GM21737 (cell line): ENCODE data around the gene RIPPLY2.

Experiments used
- ATAC-seq: cut with Tn5 transposase; IDR thresholded peaks from one replicate; pipeline ENCODE4 v1.9.1; 2021; ENCODE audit warnings: mild to moderate bottlenecking, moderate library complexity; ENCODE audit not compliant: unreplicated experiment

Gene RIPPLY2

DNA sequence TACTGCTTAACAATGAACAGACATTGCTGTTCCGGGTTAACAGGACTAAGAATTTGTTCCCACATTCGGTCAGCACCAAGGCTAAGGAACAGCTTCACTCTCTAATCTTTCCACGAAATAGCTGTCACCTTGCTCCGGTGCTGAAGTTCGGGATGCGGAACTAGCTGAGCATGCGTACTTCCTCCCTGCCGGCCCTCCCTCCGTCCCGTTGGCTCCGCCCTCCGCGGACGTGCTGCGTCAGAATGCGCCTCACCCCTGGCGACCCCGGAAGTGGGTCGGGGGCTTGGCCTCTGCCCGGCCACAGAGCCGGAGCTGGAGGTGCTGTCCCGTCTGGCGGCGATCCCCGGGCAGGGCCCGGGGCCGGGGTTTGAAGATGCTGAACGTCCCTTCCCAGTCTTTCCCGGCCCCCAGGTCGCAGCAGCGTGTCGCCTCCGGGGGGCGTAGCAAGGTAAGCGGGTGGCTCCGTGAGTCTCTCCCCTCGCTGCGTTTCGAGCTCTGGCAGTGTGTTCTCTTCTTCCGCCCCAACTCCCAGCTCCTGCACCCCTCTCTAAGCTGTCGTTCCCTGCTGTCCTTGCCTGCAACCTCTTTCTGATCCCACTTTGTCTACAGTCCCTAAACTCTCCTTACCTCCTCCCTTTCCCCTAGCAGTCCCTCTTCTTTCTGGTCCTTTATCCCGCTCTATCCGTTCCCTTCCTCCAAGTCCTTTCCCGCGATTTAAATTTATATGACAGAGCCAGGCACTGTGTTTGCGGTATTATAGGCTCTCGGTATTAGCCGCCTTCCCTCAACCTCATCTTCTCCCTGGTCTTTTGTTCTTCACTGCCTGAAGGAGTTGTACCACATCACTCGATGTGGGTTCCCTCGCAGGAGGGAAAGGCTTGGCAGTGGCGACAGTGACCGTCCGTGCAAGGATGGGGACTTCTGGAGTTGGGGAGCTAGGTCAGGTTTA is 6.5 kb downstream of the RIPPLY2 start, which contains the start of gene CYB5R4:
Gene CYB5R4, plus strand, starts transcription at position 280 of the 949 bp plus-strand sequence. Its CDS starts 94 bp downstream, at position 374.
- ATAC-seq = peak; percentile 99

DNA sequence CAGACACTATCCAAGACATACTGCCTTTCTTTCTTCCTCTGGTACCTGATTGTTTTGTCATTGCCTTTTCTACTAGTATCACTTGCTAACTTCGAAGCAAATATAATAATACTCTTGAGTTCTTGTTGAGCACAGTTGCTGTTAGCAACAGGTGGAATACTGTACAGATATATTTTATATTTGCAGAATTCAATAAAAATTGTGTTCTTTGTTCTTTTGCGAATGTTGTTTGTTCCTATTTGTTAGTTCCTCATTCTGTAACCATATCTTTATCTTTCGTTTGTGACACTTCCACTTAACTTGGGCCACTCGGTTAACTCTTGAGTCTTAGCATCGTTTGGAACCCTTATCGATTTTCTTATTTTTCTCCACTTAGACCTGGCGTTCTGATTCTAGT is 7.2 kb downstream of the RIPPLY2 start:
- ATAC-seq = no peak

DNA sequence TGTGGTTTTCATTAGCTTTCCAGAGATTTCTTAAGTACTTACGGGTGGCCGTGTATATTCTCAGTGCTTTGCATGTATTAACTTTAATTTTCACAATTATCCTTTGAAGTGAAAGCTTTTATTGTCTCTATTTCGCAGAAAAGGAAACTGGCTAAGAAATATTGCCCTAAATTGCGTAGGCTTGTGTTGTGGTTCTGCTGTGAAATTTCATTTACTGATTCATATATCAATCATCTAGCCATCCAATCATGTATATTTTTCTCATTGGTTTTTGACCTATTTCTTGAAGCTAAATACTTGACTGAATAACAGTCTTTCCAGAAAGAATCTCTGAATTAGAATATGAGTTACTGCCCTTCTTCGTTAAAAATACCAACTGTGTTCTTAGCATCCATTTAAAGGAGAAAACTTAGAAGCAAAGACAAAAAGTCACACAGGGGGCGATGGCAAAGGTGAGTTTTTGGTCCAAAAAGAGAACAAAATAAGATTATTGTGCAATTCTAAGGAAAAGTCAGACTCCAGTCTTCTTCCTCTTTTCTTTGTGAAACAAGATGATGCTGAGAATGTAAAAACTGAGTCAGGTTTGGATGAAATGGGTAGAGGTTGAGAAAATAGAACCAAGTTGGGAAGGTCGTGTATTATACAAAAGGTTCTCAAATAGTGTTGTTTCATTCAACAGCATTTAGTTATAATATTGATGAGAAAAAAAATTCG is 7.8 kb downstream of the RIPPLY2 start:
- ATAC-seq = no peak

DNA sequence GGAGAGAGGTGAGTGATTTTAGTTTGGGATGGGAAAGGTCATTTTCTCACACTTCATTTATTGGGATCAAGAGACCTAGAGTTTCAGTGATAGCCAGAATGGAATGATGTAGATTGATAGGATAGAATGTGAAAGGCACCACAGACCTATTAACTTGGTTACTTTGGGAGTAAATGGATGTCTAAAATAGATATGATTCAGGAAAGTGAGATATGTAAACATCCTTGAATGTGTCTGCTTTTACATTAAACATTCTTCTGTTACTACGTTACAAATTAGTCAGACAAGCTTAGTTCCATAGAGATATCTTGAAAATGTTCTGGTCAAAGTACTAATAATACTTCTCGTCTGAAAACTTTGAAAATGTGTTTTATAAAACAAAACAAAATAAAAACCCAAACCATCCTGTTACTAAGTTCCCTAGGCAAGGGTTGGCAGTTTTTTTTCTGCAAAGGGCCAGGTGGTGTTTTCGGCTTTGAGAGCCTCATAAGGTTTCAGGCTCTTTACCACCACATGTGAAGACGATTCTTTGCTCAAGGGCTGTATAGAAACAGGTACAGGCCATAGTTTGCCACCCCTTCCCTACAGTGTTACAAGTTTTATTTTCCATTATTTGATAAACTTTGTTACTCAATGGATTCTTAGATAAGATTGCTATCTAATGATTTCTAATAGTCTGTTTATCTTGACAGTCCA is 9.8 kb downstream of the RIPPLY2 start:
- no peak for ATAC-seq

DNA sequence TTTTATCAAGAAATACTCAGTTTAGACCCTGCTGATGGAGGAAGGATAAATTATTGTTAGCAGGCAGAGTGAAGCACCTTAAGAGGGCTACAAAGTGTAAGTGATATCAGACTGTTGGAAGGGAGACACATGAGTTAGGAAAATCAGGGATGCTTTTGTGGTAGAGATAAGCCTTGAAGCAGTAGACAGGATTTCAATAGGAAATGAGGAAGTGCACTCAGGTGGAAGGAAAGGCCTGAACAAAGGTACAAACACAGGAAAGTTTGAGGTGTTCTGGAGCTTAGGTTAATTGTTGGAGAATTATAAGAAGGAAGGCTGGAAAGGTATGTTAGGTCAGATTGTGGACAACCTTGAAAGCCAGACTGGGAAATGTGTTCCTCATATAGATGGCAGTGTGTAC is 13.9 kb downstream of the RIPPLY2 start:
- ATAC-seq = no peak

DNA sequence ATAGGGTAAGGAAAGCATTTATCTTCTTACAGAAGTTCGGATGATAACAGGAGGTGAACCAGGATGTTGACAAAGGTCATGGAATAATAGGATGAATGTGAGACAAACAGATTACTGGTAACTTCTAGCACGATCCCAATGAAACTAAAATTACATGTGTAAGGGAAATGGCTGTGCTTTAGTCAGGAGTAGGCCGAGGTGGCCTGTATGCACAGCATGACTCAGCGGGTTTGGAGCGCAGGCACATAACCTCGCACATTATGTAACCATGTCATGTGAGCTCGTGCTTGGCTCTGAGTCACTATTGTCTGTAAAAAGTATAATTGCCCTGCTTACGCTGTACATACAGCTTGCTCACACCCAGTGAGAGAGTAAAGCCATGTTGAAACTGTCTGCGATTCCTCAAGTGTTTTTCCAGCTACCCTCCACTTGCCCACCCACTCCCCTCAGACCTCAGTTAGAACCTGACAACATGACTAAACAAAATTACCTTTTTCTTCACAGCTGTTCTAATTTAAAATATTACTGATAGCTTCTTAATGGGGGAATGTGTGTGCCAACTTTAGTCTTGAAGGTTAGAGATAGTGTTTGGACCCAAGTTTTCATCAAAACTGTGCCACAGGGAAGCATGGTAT is 14.5 kb downstream of the RIPPLY2 start:
- ATAC-seq = no peak

DNA sequence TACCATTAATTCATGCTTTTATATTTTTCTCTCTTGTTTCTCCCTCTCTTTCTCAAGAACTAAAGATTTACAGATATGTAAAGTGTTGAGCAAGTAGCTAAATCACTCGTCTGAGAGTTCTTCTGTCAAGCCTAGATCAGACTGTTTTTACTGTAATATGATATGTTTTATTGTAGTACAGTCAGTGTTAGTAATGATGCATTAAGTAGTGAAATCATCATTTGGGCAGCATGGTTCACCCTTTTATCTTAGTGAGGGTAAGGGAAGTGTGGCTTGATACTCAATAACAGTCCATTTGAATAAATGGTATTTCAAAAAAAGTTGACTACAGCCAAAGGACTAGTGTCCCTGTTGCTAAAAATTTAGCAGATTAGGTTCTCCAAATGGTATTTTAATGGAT is 15.5 kb downstream of the RIPPLY2 start:
- ATAC-seq = no peak

DNA sequence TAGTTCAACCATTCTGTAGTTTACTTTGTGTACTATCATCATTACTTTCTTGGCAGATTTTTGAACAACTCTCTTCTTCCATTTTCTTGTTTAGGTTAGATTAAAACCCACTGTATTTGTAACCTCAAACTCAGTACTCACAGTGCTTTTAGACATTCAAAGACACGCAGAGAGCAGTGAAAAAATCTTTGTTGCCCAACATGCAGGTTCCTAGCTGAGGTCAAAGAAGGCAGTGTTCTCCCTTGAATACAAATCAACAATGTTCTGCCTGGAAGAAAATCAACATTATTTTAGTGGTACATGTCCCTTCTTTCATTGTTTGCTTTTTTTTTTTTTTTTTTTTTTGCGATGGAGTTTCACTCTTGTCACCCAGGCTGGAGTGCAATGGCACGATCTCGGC is 17.5 kb downstream of the RIPPLY2 start:
- ATAC-seq = no peak

DNA sequence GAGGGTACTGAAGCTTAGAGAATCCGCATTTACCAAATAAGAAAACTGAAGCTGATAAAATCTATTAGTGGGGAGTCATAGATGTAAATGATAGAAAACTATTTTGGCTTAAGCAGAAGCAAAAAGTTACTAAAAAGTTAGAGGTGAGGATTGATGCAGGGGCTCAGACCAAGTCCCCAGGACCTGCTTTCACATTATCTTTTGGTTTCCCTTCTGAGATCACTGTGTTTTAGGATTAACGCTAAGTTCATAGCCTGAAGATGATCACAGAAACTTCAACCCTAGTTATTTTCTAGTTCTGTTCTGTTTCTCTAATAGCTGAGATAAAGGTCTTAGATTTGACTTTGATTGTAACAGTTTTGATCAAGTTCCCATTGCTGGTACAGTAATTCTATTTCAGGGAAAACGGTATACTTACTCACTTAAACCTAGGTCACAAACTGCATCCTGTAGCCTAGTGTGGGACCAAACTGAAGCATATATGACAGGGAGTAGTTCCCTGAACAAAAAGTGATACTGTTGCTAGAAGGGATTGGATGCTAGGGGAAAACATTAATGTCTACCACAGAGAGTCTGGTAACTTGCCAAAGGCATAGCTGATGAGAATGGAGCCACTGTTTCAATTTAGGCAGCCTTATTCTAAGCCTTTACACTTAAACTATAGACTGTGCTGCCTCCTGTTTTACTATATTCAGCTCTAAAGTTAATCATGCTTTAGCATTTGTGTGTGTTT is 19.4 kb downstream of the RIPPLY2 start:
- ATAC-seq = no peak

DNA sequence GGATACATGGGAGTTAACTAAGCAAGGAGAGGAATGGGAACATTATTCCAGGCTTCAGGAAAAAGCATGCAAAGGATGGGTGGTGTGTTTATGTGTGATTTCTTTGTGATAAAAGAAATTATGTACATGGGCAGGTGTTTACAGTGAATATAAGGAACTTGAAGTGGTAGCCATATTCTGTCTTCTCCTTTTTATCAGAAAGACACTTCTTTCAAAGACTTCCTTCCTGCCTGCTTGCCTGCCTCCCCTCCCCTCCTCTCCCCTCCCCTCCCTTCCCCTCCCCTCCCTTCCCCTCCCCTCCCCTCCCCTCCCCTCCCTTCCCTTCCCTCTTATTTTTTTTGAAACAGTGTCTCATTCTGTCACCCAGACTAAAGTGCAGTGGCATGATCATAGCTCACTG is 20.7 kb downstream of the RIPPLY2 start:
- ATAC-seq = no peak

DNA sequence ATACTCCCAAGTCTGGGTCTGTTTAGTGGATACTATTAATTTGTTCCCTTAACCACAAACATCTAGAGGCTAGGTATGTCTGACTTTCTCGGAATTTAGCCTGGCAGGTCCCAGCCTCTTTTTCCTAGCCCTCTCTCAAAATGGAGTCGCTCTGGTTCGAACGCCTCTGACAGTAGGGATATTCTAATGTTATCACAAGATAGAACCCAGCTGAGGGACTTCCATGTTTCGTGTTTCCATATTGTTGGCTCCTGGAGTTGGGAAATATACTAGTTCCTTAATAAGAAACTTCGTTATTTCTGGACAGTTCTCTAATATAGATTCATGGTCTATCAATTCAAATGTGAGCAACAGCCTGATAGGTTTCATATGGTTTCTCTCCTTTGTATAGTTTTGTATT is 22.7 kb downstream of the RIPPLY2 start:
- no peak for ATAC-seq

DNA sequence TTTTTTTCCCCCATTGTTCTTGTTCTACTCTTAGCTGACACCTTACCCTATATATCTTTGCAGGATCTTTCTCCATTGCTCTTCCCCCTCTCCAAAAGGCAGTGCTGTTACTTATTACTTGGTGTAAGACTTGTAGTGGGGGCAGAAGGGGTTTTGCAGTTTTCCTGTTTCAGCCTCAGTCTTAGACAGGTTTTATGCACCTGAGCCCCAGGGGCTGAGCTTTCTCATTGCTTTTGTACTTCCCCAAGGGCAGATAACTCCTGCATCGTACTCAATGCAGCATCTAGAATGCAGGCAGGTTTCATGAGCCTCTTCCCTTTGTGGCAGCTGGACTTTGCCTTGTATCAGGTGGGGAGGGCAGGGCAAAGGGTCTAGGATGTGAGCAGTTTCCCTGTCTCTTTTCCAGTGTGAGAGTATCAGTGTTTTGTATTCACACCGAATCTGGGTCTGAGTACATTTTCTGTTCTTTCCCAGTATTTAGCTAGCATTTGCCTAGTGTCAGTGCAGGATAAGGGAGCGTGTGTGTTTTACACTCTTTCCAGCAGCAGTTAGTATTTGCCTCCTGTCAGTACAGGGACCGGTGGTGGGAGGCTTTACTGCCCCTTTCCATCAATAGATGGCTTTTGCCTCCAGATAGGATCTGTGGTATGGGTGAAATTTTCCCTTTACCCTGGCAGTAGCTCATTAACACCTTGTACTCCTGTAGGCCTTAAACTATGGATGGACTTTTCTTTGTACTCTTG is 25.9 kb downstream of the RIPPLY2 start:
- no peak for ATAC-seq

DNA sequence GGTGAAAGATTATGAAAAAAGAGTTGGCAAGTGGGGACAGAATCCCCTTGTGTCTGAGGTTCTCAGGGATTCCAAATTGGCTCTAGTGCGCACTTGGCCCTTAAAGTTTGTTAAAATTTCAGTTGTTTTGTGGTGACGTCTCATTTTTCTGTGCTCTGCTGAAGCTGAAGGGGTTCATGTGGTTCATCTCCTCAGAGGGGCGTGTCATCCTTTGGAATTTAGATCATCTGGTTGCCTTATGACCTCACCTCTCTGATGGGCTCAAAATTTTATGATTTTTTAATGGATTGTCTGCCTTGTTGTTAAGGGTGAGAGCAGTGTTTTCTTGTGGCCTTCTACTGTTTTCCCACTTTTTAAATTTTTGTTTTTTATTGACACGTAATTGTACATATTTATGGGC is 26.6 kb downstream of the RIPPLY2 start:
- no peak for ATAC-seq

DNA sequence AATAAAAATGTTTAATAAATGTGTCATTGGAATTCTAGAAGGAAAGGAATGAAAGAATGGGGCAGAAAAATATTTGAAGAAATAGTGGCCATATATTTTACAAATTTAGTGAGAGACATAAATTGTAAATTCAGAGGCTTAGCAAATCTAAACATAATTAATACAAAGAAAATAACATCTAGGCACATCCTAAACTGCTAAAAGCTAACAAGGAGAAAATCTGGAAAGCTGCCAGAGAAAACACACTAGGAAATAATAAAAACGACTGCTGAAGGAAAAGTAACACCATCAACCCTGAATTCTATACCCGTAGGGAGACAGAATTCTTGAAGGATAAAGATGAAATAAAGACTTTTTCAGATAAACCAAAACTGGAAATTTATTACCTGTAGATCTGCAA is 30.1 kb downstream of the RIPPLY2 start:
- no peak for ATAC-seq

DNA sequence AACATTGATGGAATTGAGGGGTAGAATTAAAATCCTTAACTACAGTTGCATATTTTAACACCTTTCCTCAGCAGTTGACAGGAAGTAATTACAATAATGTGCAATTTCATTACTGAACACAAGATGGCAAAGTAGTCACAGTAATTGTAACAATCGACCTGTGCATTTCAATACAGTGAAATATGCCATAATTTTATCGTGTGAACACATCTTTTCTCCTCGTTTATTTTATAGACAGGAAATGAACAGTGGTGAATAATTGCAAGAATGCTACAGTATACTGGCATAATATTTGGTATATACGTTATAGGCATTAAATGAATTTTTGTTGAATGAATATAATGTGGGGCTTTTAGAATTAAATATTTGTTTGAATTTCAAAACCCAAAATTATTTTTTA is 31.4 kb downstream of the RIPPLY2 start:
- ATAC-seq = peak; percentile 56

DNA sequence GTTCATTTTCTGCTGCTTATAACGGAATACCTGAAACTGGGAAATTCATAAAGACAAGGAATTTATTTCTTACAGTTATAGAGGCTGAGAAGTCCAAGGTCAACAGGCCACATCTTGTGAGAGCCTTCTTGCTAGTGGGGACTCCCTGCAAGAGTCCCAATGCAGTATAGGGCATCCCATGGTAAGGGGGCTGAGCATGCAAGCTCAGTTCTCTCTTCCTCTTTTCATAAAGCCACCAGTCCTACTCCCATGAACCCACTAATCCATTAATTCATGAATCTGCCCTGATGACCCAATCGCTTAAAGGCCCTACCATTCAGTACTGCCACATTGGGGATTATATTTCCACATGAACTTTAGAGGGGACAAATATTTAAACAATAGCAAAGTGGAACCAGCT is 32.8 kb downstream of the RIPPLY2 start:
- ATAC-seq = no peak

DNA sequence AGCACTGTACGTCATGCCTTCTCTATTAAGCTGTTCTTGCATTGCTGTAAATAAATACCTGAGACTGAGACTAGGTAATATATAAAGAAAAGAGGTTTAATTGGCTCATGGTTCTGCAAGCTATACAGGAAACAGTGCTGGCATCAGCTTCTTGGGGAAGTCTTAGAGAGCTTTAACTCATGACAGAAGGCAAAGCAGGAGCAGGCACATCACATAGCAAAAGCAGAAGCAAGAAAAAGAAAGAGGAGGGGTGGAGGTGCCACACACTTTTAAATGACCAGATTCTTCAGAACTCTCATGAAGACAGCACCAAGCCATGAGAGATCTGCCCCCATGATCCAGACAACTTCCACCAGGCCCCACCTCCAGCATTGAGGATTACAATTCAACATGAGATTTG is 36.5 kb downstream of the RIPPLY2 start:
- ATAC-seq = no peak

DNA sequence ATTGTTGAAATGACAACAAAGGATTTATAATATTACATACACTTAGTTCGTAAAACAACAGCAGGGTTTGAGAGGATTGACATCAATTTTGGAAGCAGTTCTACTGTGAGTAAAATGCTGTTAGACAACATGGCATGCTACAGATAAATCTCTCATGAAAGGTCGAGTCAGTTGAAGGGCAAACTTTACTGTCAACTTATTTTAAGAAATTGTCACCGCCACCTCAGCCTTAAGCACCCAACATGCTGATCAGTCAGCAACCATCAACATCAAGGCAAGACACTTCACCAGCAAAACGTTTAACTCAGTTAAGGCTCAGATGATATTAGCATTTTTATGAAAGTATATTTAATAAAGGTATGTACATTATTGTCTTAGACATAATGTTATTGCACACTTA is 37.4 kb downstream of the RIPPLY2 start:
- ATAC-seq = no peak

DNA sequence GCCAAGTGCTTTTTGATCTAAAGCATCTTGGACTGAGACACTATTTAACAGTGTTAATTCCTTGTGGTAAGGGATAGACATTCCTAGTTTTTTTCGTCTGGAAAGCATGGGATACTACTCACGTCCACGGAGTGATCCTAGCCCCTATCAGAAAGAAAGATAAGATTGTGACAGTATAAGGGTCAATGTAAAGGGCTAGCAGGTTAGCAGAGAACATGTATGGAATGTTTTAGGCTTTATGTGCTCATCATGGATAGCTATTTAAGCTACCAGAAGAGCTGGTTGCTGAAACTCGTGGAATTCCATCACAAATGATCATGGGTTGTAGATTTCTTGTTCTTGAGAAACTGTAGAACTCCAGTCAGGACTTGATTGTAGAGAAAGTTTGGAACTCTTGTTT is 38.4 kb downstream of the RIPPLY2 start:
- ATAC-seq = no peak

DNA sequence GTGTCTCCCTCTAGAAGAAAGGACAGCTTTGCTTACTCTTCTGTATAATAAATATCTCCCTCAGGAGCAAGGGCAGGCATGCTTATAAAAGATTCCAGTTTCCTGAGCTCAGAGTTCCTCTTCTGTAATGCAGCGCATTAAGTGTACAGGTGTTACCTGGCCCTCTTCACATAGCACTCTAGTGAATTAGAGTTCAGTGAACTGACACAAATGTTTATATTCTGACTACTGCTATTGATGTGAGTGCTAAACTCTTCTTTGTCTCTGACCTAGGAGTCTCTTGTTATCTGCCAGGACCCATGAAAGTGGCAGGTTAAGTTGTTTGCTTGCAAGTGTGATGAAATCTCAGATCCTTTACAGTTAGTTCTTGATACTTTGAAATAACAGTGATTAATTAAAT is 39.9 kb downstream of the RIPPLY2 start:
- no peak for ATAC-seq
